WTC11 (cell line): Measurements from ENCODE around the gene ZNF438. TPM values are rescaled to one million over a fixed set of nuclear protein-coding genes. Genes with fewer than 3 reads are reported as not detected.

Source experiments
- ATAC-seq: fragments of 200-7000 bp; cut with Tn5 transposase; 2 replicates; pipeline ENCODE4 v1.10.0; 2021; ENCODE audit warnings: mild to moderate bottlenecking, moderate library complexity
- CTCF ChIA-PET: fragments of 300-600 bp; sonication (Branson Sonifier 250); formaldehyde crosslinking; loops from one replicate; lab custom pipeline; 2021; ENCODE audit warnings: antibody characterized with exemption; lab: Charles Lee
- POLR2A ChIA-PET: fragments of 350-600 bp; sonication (Branson Sonifier 250); formaldehyde crosslinking; loops from one replicate; lab custom pipeline; 2021; ENCODE audit warnings: antibody characterized with exemption; lab: Charles Lee
- DNase-seq: peaks from one replicate; pipeline ENCODE4 v3.0.0; 2021; ENCODE audit warnings: low spot score
- H3K27ac Mint-ChIP-seq: 2 replicates; pipeline ENCODE4 v1.8.0; 2021; ENCODE audit warnings: mixed read lengths
- H3K27me3 Mint-ChIP-seq: 2 replicates; pipeline ENCODE4 v1.8.0; 2021; ENCODE audit warnings: low read depth, mild to moderate bottlenecking, moderate library complexity, mixed read lengths
- H3K36me3 Mint-ChIP-seq: 2 replicates; pipeline ENCODE4 v1.8.0; 2021; ENCODE audit warnings: mixed read lengths
- H3K4me1 Mint-ChIP-seq: 2 replicates; pipeline ENCODE4 v1.8.0; 2022; ENCODE audit warnings: mixed read lengths
- H3K4me3 Mint-ChIP-seq: 2 replicates; pipeline ENCODE4 v1.8.0; 2021; ENCODE audit warnings: mild to moderate bottlenecking, moderate library complexity, mixed read lengths
- H3K9me3 Mint-ChIP-seq: 2 replicates; pipeline ENCODE4 v1.8.0; 2021; ENCODE audit warnings: mixed read lengths
- GRHL2 ChIP-seq: fragments of 250-450 bp; sonication (Bioruptor Pico); IDR thresholded peaks from 2 replicates; pipeline ENCODE4 v1.8.0; 2022; ENCODE audit warnings: mild to moderate bottlenecking, moderate library complexity; ENCODE audit not compliant: insufficient replicate concordance, severe bottlenecking
- GTF2I ChIP-seq: fragments of 250-450 bp; sonication (Bioruptor Pico); conservative IDR thresholded peaks from 2 replicates; pipeline ENCODE4 v1.4.0; 2021; ENCODE audit warnings: mild to moderate bottlenecking
- MXD4 ChIP-seq: fragments of 250-450 bp; sonication (Bioruptor Pico); IDR thresholded peaks from 2 replicates; pipeline ENCODE4 v1.8.0; 2021; ENCODE audit warnings: mild to moderate bottlenecking, moderate library complexity, borderline replicate concordance
- MYBL2 ChIP-seq: sonication (generic); formaldehyde crosslinking; IDR thresholded peaks from 2 replicates; pipeline ENCODE4 v1.8.1; 2023; ENCODE audit warnings: mild to moderate bottlenecking, moderate library complexity, missing genetic modification reagents
- PRRX2 ChIP-seq: fragments of 250-450 bp; sonication (Bioruptor Pico); IDR thresholded peaks from 2 replicates; pipeline ENCODE4 v1.8.0; 2021; ENCODE audit warnings: mild to moderate bottlenecking
- RELA ChIP-seq: sonication (generic); formaldehyde crosslinking; IDR thresholded peaks from 2 replicates; pipeline ENCODE4 v1.8.1; 2022; ENCODE audit warnings: missing genetic modification reagents, mild to moderate bottlenecking, borderline replicate concordance
- SMAD4 ChIP-seq: sonication (generic); formaldehyde crosslinking; IDR thresholded peaks from 2 replicates; pipeline ENCODE4 v1.8.0; 2022; ENCODE audit warnings: mild to moderate bottlenecking, missing genetic modification reagents
- TCF7 ChIP-seq: sonication (generic); formaldehyde crosslinking; IDR thresholded peaks from 2 replicates; pipeline ENCODE4 v1.8.0; 2022; ENCODE audit warnings: mild to moderate bottlenecking, low read depth, missing genetic modification reagents, moderate library complexity
- TP53 ChIP-seq: sonication (generic); formaldehyde crosslinking; IDR thresholded peaks from 2 replicates; pipeline ENCODE4 v1.8.1; 2023; ENCODE audit warnings: mild to moderate bottlenecking, missing genetic modification reagents
- ZNF317 ChIP-seq: sonication (generic); formaldehyde crosslinking; IDR thresholded peaks from 2 replicates; pipeline ENCODE4 v1.8.1; 2023; ENCODE audit warnings: low read depth, mild to moderate bottlenecking, moderate library complexity, missing genetic modification reagents, borderline replicate concordance
- total RNA-seq: library from RNA; stranded (reverse); gene quantifications from 3 replicates; pipeline ENCODE4 v1.2.3, GENCODE V29; 2021
- TF ChIP-seq, protein P1 (sequence below): sonication (generic); formaldehyde crosslinking; IDR thresholded peaks from 2 replicates; pipeline ENCODE4 v1.8.1; 2022; ENCODE audit warnings: mild to moderate bottlenecking, missing genetic modification reagents, moderate library complexity, borderline replicate concordance
- TF ChIP-seq, protein P2 (sequence below): sonication (generic); formaldehyde crosslinking; conservative IDR thresholded peaks from 2 replicates; pipeline ENCODE4 v1.8.1; 2023; ENCODE audit warnings: mild to moderate bottlenecking, low read depth, missing genetic modification reagents, moderate library complexity
- TF ChIP-seq, protein P3 (sequence below): sonication (generic); formaldehyde crosslinking; IDR thresholded peaks from 2 replicates; pipeline ENCODE4 v1.8.1; 2023; ENCODE audit warnings: mild to moderate bottlenecking, moderate library complexity, missing genetic modification reagents
- TF ChIP-seq, protein P4 (sequence below): sonication (generic); formaldehyde crosslinking; IDR thresholded peaks from 2 replicates; pipeline ENCODE4 v1.8.1; 2022; ENCODE audit warnings: low read depth, missing genetic modification reagents, borderline replicate concordance
- TF ChIP-seq, protein P5 (sequence below): sonication (generic); formaldehyde crosslinking; IDR thresholded peaks from 2 replicates; pipeline ENCODE4 v1.8.0; 2022; ENCODE audit warnings: missing genetic modification reagents

The ZNF438 gene
- total RNA-seq, 1 experiment from 2014 or later: 1.9 TPM

DNA sequence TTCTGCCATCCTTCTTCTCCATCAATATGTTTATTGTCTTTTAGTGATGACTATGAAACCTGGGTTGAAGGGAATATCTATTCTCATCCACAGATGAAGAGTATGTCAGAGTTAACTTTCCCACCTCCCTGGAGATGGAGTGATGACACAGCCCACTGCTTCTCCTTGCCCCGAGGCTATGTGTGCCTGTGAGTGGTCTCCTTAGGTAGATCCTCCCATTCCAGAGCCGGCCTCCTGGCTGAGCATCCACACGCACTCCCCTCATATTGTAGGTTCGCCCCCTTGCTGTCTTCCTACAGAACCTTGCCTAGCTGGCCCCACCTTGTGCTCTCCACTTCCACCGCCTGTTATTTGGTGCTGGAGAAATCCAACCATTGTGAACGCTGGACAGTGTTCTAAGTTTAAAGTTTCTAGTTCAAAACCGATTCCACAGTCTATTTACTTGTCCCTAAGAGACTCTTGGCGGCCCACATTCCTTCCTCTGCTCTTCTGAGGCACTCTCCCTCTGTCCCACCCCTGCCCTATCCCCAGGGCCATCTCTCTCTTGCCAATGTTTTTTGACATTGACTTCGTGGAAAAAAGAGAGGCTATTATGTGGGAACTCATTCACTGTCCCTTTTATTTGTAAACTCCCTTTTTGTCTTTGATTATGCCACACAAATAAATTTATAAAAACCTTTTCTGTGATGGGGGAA, 168.0 kb downstream of the ZNF438 start:
- TF ChIP-seq SMAD4 (CRISPR knock-in tag): no peak
- TF ChIP-seq, protein P1, sequence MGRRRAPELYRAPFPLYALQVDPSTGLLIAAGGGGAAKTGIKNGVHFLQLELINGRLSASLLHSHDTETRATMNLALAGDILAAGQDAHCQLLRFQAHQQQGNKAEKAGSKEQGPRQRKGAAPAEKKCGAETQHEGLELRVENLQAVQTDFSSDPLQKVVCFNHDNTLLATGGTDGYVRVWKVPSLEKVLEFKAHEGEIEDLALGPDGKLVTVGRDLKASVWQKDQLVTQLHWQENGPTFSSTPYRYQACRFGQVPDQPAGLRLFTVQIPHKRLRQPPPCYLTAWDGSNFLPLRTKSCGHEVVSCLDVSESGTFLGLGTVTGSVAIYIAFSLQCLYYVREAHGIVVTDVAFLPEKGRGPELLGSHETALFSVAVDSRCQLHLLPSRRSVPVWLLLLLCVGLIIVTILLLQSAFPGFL (CRISPR knock-in tag): no peak
- TF ChIP-seq, protein P2, sequence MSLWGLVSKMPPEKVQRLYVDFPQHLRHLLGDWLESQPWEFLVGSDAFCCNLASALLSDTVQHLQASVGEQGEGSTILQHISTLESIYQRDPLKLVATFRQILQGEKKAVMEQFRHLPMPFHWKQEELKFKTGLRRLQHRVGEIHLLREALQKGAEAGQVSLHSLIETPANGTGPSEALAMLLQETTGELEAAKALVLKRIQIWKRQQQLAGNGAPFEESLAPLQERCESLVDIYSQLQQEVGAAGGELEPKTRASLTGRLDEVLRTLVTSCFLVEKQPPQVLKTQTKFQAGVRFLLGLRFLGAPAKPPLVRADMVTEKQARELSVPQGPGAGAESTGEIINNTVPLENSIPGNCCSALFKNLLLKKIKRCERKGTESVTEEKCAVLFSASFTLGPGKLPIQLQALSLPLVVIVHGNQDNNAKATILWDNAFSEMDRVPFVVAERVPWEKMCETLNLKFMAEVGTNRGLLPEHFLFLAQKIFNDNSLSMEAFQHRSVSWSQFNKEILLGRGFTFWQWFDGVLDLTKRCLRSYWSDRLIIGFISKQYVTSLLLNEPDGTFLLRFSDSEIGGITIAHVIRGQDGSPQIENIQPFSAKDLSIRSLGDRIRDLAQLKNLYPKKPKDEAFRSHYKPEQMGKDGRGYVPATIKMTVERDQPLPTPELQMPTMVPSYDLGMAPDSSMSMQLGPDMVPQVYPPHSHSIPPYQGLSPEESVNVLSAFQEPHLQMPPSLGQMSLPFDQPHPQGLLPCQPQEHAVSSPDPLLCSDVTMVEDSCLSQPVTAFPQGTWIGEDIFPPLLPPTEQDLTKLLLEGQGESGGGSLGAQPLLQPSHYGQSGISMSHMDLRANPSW (CRISPR knock-in tag): no peak
- TF ChIP-seq PRRX2 (CRISPR knock-in tag): no peak
- ATAC-seq (no peak), DNase-seq (no peak)
- Mint-ChIP-seq H3K4me3 (no peak overlapping the region), H3K4me1 (peaks cover 15% of the 10 kb centered on the region), H3K9me3 (peaks cover 7% of the 10 kb centered on the region; the same call in 1 of the 2 replicates), H3K27me3 (no peaks in the 10 kb centered on the region; the same call in 1 of the 2 replicates), H3K36me3 (no peaks in the 10 kb centered on the region), H3K27ac (no peak overlapping the region; the same call in 1 of the 2 replicates)
- ChIA-PET POLR2A (no interaction called here), CTCF (no interaction called here)

DNA sequence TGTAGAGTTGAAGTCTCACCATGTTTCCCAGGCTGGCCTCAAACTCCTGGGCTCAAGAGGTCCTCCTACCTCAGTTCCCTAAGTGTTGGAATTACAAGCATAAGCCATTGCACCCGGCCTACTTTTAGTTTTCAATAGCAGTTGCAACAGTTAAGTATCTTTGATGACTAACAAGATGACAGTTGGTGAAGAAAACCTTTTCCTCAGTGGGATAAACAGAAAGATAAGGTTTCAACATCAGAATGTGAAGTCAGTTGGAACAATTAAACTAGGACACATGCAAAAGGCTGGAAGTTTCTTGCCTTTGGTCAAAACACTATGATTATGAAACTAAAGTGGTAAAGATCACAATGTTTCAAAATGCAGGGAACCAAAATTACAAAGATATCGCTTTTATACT, 169.2 kb downstream of the ZNF438 start:
- Mint-ChIP-seq H3K4me3 (no peak overlapping the region), H3K27ac (no peak overlapping the region), H3K27me3 (no peaks in the 10 kb centered on the region; the same call in 1 of the 2 replicates), H3K4me1 (peaks cover 26% of the 10 kb centered on the region), H3K36me3 (no peaks in the 10 kb centered on the region), H3K9me3 (peaks cover 6% of the 10 kb centered on the region; the same call in 1 of the 2 replicates)
- ChIA-PET POLR2A (interaction anchor here (0.7 kb wide), 1 partner anchor 52 kb away, joined by 3 read pairs; no protein-coding TSS in a partner anchor), CTCF (no interaction called here)
- ATAC-seq (no peak), DNase-seq (no peak)
- TF ChIP-seq PRRX2 (CRISPR knock-in tag): no peak
- TF ChIP-seq RELA (CRISPR knock-in tag): no peak
- TF ChIP-seq, protein P3, sequence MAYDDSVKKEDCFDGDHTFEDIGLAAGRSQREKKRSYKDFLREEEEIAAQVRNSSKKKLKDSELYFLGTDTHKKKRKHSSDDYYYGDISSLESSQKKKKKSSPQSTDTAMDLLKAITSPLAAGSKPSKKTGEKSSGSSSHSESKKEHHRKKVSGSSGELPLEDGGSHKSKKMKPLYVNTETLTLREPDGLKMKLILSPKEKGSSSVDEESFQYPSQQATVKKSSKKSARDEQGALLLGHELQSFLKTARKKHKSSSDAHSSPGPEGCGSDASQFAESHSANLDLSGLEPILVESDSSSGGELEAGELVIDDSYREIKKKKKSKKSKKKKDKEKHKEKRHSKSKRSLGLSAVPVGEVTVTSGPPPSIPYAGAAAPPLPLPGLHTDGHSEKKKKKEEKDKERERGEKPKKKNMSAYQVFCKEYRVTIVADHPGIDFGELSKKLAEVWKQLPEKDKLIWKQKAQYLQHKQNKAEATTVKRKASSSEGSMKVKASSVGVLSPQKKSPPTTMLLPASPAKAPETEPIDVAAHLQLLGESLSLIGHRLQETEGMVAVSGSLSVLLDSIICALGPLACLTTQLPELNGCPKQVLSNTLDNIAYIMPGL (CRISPR knock-in tag): no peak

DNA sequence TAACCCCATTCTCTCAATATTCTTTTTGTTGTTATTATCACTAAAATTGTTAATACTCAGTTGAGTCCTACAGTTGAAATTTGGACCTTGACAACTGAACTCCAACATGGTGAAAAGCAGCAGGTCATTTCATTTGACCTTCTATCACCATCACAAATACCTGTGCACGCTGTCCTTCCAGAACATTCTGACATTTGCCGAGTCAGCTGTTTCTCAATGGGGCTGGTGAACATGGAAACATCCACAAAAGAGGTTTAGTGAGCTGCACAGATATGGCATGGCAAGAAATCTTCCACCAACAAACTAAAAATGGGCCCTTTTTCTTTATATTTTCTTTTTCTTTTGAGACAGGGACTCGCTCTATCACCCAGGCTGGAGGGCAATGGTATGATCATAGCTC, 169.7 kb downstream of the ZNF438 start:
- CTCF ChIA-PET: no interaction called here
- Mint-ChIP-seq H3K4me1 (peaks cover 26% of the 10 kb centered on the region), H3K27me3 (no peaks in the 10 kb centered on the region; the same call in 1 of the 2 replicates)
- TF ChIP-seq, protein P4, sequence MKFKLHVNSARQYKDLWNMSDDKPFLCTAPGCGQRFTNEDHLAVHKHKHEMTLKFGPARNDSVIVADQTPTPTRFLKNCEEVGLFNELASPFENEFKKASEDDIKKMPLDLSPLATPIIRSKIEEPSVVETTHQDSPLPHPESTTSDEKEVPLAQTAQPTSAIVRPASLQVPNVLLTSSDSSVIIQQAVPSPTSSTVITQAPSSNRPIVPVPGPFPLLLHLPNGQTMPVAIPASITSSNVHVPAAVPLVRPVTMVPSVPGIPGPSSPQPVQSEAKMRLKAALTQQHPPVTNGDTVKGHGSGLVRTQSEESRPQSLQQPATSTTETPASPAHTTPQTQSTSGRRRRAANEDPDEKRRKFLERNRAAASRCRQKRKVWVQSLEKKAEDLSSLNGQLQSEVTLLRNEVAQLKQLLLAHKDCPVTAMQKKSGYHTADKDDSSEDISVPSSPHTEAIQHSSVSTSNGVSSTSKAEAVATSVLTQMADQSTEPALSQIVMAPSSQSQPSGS (CRISPR knock-in tag): no peak
- TF ChIP-seq TP53 (CRISPR knock-in tag) (no peak), MXD4 (no peak), TCF7 (CRISPR knock-in tag) (no peak), GRHL2 (CRISPR knock-in tag) (no peak), GTF2I (CRISPR knock-in tag) (no peak), ZNF317 (CRISPR knock-in tag) (no peak), SMAD4 (CRISPR knock-in tag) (no peak), MYBL2 (CRISPR knock-in tag) (no peak)
- TF ChIP-seq, protein P5, sequence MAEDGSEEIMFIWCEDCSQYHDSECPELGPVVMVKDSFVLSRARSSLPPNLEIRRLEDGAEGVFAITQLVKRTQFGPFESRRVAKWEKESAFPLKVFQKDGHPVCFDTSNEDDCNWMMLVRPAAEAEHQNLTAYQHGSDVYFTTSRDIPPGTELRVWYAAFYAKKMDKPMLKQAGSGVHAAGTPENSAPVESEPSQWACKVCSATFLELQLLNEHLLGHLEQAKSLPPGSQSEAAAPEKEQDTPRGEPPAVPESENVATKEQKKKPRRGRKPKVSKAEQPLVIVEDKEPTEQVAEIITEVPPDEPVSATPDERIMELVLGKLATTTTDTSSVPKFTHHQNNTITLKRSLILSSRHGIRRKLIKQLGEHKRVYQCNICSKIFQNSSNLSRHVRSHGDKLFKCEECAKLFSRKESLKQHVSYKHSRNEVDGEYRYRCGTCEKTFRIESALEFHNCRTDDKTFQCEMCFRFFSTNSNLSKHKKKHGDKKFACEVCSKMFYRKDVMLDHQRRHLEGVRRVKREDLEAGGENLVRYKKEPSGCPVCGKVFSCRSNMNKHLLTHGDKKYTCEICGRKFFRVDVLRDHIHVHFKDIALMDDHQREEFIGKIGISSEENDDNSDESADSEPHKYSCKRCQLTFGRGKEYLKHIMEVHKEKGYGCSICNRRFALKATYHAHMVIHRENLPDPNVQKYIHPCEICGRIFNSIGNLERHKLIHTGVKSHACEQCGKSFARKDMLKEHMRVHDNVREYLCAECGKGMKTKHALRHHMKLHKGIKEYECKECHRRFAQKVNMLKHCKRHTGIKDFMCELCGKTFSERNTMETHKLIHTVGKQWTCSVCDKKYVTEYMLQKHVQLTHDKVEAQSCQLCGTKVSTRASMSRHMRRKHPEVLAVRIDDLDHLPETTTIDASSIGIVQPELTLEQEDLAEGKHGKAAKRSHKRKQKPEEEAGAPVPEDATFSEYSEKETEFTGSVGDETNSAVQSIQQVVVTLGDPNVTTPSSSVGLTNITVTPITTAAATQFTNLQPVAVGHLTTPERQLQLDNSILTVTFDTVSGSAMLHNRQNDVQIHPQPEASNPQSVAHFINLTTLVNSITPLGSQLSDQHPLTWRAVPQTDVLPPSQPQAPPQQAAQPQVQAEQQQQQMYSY (CRISPR knock-in tag): no peak
- TF ChIP-seq, protein P3 (CRISPR knock-in tag): no peak

More for the DNA sequence above, 169.7 kb downstream of the ZNF438 start:
- DNase-seq (no peak), ATAC-seq (no peak)
- Mint-ChIP-seq H3K9me3 (peaks cover 4% of the 10 kb centered on the region; the same call in 1 of the 2 replicates), H3K27ac (no peak overlapping the region), H3K4me3 (no peak overlapping the region), H3K36me3 (no peaks in the 10 kb centered on the region)
- POLR2A ChIA-PET: interaction anchor here (0.7 kb wide), 1 partner anchor 51 kb away, joined by 3 read pairs; no protein-coding TSS in a partner anchor
